ENCODE results near the gene LIN37. TPM values are rescaled to one million over a fixed set of nuclear protein-coding genes. Genes with fewer than 3 reads are reported as not detected.
"Not testable (repeated sequence)": the region's sequence is repeated elsewhere in the genome, so short reads cannot be mapped to it uniquely, and the experiment has no call there.

Gene LIN37
- total RNA-seq, 1 experiment from 2014 or later: 6.4 TPM

DNA sequence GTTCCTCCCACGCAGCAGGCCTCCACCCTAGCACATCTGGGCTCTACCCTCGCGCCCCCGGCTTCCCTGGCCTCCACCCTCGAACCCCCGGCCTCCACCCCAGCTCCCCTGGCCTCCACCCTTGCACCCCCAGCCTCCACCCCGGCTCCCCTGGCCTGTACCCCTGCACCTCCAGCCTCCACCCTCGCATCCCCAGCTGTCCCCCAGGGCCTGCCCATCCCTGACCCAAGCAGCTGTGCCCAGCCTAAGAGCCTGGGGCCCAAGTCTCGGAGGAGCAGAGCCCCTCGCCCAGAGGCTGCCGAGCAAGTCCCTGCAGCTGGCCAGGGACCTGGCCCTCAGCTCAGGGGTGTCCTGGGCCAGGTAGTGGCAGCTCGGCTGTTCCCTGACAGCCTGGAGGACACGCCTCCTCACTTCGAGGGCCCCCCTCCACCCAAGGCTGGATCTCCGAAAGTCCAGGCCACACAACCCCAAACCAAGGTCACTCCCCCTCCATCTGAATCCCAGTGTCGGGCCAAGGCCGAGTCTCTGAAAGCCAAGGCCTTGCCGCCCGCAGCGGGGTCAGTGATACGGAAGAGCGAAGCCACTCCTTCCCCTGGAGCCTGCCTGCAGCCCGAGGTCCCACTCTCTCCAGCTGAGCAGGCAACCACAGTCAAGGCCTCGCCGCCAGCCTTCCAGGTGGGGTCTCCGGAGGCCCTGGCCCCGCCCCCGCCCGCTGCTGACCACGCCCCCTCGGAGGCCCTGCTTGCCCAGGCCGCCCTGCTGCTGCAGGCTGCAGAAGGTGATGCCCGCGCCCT is 19.1 kb downstream of the LIN37 start (continued):
- no peak for TF ChIP-seq STAT6 (CRISPR knock-in tag; conservative IDR thresholded peaks at IDR 0.05; ENCODE audit: low read depth)
- no peak for TF ChIP-seq ATF1 (CRISPR knock-in tag; IDR thresholded peaks at IDR 0.05)
- TF ChIP-seq, protein P1, sequence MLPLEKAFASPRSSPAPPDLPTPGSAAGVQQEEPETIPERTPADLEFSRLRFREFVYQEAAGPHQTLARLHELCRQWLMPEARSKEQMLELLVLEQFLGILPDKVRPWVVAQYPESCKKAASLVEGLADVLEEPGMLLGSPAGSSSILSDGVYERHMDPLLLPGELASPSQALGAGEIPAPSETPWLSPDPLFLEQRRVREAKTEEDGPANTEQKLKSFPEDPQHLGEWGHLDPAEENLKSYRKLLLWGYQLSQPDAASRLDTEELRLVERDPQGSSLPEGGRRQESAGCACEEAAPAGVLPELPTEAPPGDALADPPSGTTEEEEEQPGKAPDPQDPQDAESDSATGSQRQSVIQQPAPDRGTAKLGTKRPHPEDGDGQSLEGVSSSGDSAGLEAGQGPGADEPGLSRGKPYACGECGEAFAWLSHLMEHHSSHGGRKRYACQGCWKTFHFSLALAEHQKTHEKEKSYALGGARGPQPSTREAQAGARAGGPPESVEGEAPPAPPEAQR (CRISPR knock-in tag; IDR thresholded peaks at IDR 0.05): no peak
- TF ChIP-seq SP1 (CRISPR knock-in tag; conservative IDR thresholded peaks at IDR 0.05): peak; percentile 58; the same call in 1 of the 2 replicates
- no peak for TF ChIP-seq CREB1 (CRISPR knock-in tag; IDR thresholded peaks at IDR 0.05)
- TF ChIP-seq, protein P2, sequence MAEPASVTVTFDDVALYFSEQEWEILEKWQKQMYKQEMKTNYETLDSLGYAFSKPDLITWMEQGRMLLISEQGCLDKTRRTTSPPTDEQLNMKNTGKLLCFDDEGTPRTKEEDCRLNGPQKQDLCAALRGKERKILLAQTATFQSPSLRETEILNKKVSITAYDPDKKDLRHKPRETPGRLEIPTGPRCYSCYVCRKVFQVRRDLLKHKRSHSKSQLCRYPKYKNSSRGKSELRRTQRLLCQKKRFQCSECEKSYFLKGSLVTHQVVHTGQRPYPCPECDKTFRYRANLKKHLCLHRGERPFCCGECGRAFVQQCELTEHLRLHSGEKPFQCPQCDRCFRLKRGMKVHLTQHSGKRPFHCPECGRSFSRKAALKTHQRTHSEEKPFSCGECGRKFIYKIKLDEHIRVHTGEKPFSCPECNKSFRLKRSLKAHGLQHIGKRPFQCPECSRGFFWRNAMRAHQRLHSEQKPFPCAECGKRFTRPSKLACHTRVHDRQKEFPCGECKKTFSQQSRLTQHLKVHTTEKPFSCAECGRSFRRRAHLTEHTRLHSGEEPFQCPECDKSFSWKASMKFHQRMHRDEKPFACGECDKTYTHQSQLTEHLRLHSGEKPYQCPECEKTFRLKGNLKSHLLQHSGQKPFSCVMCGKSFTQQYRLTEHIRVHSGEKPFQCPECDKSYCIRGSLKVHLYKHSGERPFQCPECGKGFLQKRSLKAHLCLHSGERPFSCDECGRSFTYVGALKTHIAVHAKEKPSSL (CRISPR knock-in tag; conservative IDR thresholded peaks at IDR 0.05): no peak
- TF ChIP-seq ZNF121 (CRISPR knock-in tag; IDR thresholded peaks at IDR 0.05): no peak
- TF ChIP-seq ERG (CRISPR knock-in tag; IDR thresholded peaks at IDR 0.05): no peak
- TF ChIP-seq, protein P3, sequence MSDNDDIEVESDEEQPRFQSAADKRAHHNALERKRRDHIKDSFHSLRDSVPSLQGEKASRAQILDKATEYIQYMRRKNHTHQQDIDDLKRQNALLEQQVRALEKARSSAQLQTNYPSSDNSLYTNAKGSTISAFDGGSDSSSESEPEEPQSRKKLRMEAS (CRISPR knock-in tag; IDR thresholded peaks at IDR 0.05): peak; percentile 46; the same call in 1 of the 2 replicates
- TF ChIP-seq, protein P4, sequence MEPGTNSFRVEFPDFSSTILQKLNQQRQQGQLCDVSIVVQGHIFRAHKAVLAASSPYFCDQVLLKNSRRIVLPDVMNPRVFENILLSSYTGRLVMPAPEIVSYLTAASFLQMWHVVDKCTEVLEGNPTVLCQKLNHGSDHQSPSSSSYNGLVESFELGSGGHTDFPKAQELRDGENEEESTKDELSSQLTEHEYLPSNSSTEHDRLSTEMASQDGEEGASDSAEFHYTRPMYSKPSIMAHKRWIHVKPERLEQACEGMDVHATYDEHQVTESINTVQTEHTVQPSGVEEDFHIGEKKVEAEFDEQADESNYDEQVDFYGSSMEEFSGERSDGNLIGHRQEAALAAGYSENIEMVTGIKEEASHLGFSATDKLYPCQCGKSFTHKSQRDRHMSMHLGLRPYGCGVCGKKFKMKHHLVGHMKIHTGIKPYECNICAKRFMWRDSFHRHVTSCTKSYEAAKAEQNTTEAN (CRISPR knock-in tag; IDR thresholded peaks at IDR 0.05): no peak

GRCh38 chr19:35768082-35768421 is 19.7 kb downstream of the LIN37 start:
- CTCF ChIA-PET: interaction anchor here (0.5 to 1.9 kb wide), 10 partner anchors 10 to 163 kb away, joined by 3 to 11 read pairs (median 4); partner anchors contain the start of genes LIN37, PROSER3, PSENEN and U2AF1L4
- DNase-seq (ENCODE audit: low spot score): no peak
- H3K36me3 Mint-ChIP-seq: peaks cover 13% of the 10 kb centered on the region; the same call in 1 of the 2 replicates
- no peaks in the 10 kb centered on the region for H3K9me3 Mint-ChIP-seq
- peaks cover 13% of the 10 kb centered on the region for H3K4me1 Mint-ChIP-seq
- H3K27me3 Mint-ChIP-seq (ENCODE audit: low read depth): peaks cover 8% of the 10 kb centered on the region
- TF ChIP-seq, protein P3 (CRISPR knock-in tag; IDR thresholded peaks at IDR 0.05): 0 out of 2 replicates have a peak, but pooled peaks have one; percentile 8
- no peak for TF ChIP-seq JAZF1 (CRISPR knock-in tag; IDR thresholded peaks at IDR 0.05)
- H3K27ac Mint-ChIP-seq: no peak overlapping the region
- POLR2A ChIA-PET: interaction anchor here (1.1 to 1.6 kb wide), 2 partner anchors 20 to 23 kb away, joined by 4 to 5 read pairs; partner anchors contain the start of genes LIN37, PSENEN and U2AF1L4
- no peak overlapping the region for H3K4me3 Mint-ChIP-seq
- ATAC-seq: no peak

DNA sequence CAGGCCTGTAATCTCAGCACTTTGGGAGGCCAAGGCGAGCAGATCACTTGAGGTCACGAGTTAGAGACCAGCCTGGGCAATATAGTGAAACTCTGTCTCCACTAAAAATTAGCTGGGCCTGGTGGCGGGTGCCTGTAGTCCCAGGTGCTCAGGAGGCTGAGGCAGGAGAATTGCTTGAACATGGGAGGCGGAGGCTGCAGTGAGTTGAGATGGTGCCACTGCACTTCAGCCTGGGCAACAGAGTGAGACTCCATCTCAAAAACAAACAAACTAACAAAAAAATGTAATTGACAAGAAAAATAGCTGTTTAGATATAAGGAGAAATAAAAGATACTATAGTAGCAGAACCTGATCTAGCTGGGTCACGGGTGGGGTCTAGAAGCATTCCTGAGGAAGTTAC is 24.0 kb downstream of the LIN37 start:
- CTCF ChIA-PET; H3K27ac Mint-ChIP-seq; H3K36me3 Mint-ChIP-seq; H3K4me3 Mint-ChIP-seq; DNase-seq (ENCODE audit: low spot score); ATAC-seq; H3K9me3 Mint-ChIP-seq; POLR2A ChIA-PET: not testable (repeated sequence)
- Mint-ChIP-seq H3K27me3 (ENCODE audit: low read depth) (peaks cover 25% of the 10 kb centered on the region), H3K4me1 (peaks cover 35% of the 10 kb centered on the region)
